Spleen (tissue), 11 donors: ENCODE results near the gene PTP4A2. TPM values are rescaled to one million over a fixed set of nuclear protein-coding genes. Genes with fewer than 3 reads are reported as not detected.

Experiments used
- DNase-seq: peaks from one replicate; pipeline ENCODE4 v3.0.0-alpha.2; 2020
- H3K27ac ChIP-seq, 8 donors: fragments of 200-600 bp; sonication (generic) in 7 of 8; 1 replicate in 4 of 8; 2 replicates in 4 of 8; pipeline versions ENCODE4 v1.5.0 to v1.8.0; 2016 to 2021; ENCODE audit warnings: inconsistent platforms in 4 of 8, mild to moderate bottlenecking in 4 of 8, moderate library complexity in 1 of 8
- H3K27me3 ChIP-seq, 7 donors: fragments of 200-600 bp; sonication (generic) in 6 of 7; replicated peaks in 1 of 7; 1 replicate in 4 of 7; 2 replicates in 3 of 7; pipeline versions ENCODE4 v1.5.0 to v1.8.0; 2016 to 2021; ENCODE audit warnings: inconsistent platforms in 3 of 7, mild to moderate bottlenecking in 1 of 7
- H3K36me3 ChIP-seq, 6 donors: fragments of 200-600 bp; sonication (generic) in 5 of 6; 1 replicate in 4 of 6; 2 replicates in 2 of 6; pipeline versions ENCODE4 v1.5.0 to v1.8.0; 2016 to 2021; ENCODE audit warnings: inconsistent platforms in 2 of 6
- H3K4me1 ChIP-seq, 6 donors: fragments of 200-600 bp; sonication (generic) in 5 of 6; 1 replicate in 3 of 6; 2 replicates in 3 of 6; pipeline versions ENCODE4 v1.5.0 to v1.8.0; 2016 to 2021; ENCODE audit warnings: inconsistent platforms in 3 of 6
- H3K4me3 ChIP-seq, 8 donors: fragments of 200-600 bp; sonication (generic) in 7 of 8; 1 replicate in 4 of 8; 2 replicates in 4 of 8; pipeline versions ENCODE4 v1.5.0 to v1.8.0; 2016 to 2021; ENCODE audit warnings: inconsistent platforms in 4 of 8, mild to moderate bottlenecking in 4 of 8, moderate library complexity in 2 of 8
- H3K9me3 ChIP-seq, 8 donors: fragments of 200-600 bp; sonication (generic) in 7 of 8; 1 replicate in 4 of 8; 2 replicates in 4 of 8; pipeline versions ENCODE4 v1.5.0 to v1.8.0; 2016 to 2021; ENCODE audit warnings: inconsistent platforms in 4 of 8
- CTCF ChIP-seq, 11 experiments: fragments of 200-600 bp in 7 of 11; fragments of 450-650 bp in 4 of 11; sonication (generic) in 4 of 11; IDR thresholded peaks in 8 of 11; conservative IDR thresholded peaks in 3 of 11; 1 replicate in 7 of 11; 2 replicates in 4 of 11; pipeline versions ENCODE4 v1.4.0 to v1.8.0; 2016 to 2021; ENCODE audit warnings: antibody characterized with exemption in 11 of 11, inconsistent platforms in 4 of 11, mild to moderate bottlenecking in 1 of 11
- POLR2A ChIP-seq, 3 donors: fragments of 450-650 bp; IDR thresholded peaks; one replicate each; pipeline ENCODE4 v1.5.1; 2017; ENCODE audit warnings: antibody characterized with exemption in 3 of 3, mild to moderate bottlenecking in 1 of 3
- POLR2AphosphoS5 ChIP-seq, 3 donors: sonication (generic); formaldehyde crosslinking; IDR thresholded peaks; one replicate each; pipeline ENCODE4 v1.5.1; 2017; ENCODE audit warnings: antibody characterized with exemption in 3 of 3
- WGBS, 5 donors: extraction: QIAGEN DNeasy Blood & Tissue Kit in 3 of 5; methylation state at CpG; one replicate each; pipeline versions ENCODE4 v1.1.5 to v1.1.7; 2013 to 2018; 5-methylcytosine and 5-hydroxymethylcytosine counted together
- intact Hi-C: fragments of 100-400 bp; cut with DNase I; formaldehyde crosslinking; loops from one replicate; pipeline ENCODE4 v1.15.0; 2023; ENCODE audit warnings: low total_unique reads
- polyA plus RNA-seq, 3 donors: library from polyadenylated mRNA; stranded (reverse); fragments of 200-250 nt; gene quantifications; one replicate each; pipeline ENCODE4 v1.2.1, GENCODE V29; 2013
- total RNA-seq, 7 donors: library from RNA; depleted of rRNA in 3 of 7; stranded (reverse); fragments of >200 nt in 3 of 7; fragmentation: NEBNext Ultra II Directional in 4 of 7; extraction: Animal tissue kit (Norgen Biotek cat#: 25700) in 4 of 7; gene quantifications; one replicate each; pipeline versions ENCODE4 v1.1.0 to v1.2.1, GENCODE V29; 2016 to 2021
- donor health status: healthy with polysubstance abuse.
- donor health status: DM: no; HTN: no; CAD: no; lungs with moderate emphysema.
- donor health status: DM: no; HTN: no; CAD: no.
- donor health status: Bipolar disorder and iron deficiency.
- donor health status: healthy.
- donor health status: DM: no; HTN: no; CAD: no.
- donor health status: DM: yes; HTN: yes; CAD: no.

PTP4A2 gene
- total and polyA plus RNA-seq, 10 donors, result 72.9 to 300 (median 246) TPM

DNA sequence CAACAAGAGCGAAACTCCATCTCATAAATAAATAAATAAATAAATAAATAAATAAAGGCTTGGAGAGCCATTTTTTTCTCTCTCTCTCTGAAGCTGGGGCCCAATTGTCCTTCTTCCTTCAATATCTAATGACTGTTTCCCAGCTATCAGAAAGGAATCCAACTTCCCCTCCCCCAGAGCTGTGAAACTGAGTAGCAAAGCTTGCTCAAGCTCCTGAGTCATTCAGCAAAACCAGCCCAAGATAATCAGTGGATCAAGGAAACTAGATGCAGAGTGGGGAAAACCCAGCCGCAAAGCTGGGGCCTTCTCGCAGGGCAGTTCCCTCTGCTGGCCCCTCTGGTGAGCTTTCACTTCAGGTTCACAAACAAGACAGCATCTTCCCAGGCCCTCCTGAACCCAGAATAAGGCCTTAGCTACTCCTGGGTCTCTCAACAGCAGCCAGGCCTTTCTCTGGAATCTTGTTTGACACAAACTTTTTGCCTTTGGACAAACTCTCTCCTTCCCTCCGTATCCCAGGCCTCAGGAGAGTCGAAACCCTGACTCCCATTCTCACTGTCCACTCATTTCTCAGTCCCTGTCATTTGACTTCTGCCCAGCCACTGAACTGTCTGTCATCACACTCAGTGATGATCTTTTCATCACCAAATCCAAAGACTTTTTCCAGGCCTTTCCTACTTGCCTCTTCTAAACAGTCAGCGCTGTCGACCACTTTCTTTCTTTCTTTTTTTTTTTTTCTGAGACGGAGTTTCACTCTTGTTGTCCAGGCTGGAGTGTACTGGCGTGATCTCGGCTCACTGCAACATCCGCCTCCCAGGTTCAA lies 18.0 kb upstream of the PTP4A2 start:
- Histone ChIP-seq H3K27ac (peak overlapping the region; percentile 37 to 95 (median 84)), H3K4me3 (peak overlapping the region in 1 of 8 donors; percentile 29), H3K4me1 (peaks cover 31 to 96% (median 63%) of the 10 kb centered on the region in 6 donors), H3K36me3 (no peaks in the 10 kb centered on the region), H3K27me3 (no peaks in the 10 kb centered on the region), H3K9me3 (no peaks in the 10 kb centered on the region)
- TF ChIP-seq CTCF (IDR thresholded peaks at IDR 0.05 in 8 of 11, conservative IDR thresholded peaks at IDR 0.05 in 3 of 11) (peak; percentile 17 to 67 (median 43)), POLR2A (IDR thresholded peaks at IDR 0.05) (no peak), POLR2AphosphoS5 (IDR thresholded peaks at IDR 0.05) (peak in 2 of 3 donors; percentile 54 to 81)
- intact Hi-C loops, result no loop called here
- 47 to 61% (median 52%) methylated on average over 10 to 11 of the region's 11 CpGs for WGBS, 5 donors
- DNase-seq, result peak; percentile 88

GRCh38 chr1:31954607-31955283 lies 16.6 kb upstream of the PTP4A2 start:
- Histone ChIP-seq H3K27me3 (no peaks in the 10 kb centered on the region), H3K4me1 (peaks cover 31 to 82% (median 54%) of the 10 kb centered on the region in 6 donors), H3K36me3 (no peaks in the 10 kb centered on the region), H3K4me3 (peak overlapping the region in 1 of 8 donors; percentile 29), H3K27ac (peak overlapping the region; percentile 37 to 95 (median 84)), H3K9me3 (no peaks in the 10 kb centered on the region)
- 21 to 43% (median 33%) methylated on average over 6 of the region's 6 CpGs for WGBS, 5 donors
- TF ChIP-seq CTCF (IDR thresholded peaks at IDR 0.05 in 8 of 11, conservative IDR thresholded peaks at IDR 0.05 in 3 of 11), result no peak
- peak in 2 of 3 donors; percentile 75 to 90 for TF ChIP-seq POLR2AphosphoS5 (IDR thresholded peaks at IDR 0.05)
- DNase-seq, result peak; percentile 89
- intact Hi-C loops, result no loop called here

DNA sequence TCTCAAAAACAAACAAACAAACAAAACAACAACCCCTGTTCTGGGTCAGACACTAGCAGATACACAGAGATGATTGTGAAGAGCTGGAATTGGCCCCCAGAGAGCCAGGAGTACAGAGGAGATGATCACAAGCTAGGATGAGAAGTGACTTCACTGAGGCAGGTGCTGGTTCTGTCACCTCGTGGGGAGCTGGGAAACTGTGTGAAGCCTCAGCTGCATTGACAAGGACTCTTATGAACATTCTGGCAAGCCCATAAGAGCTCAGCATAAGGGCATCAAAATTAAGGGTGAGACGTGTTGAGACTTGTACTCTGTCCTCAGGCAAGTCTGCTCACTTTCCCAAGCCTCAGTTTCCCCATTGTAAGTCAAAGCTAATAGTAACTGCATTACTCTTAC lies 14.7 kb upstream of the PTP4A2 start:
- H3K27ac ChIP-seq, result no peak overlapping the region
- 61 to 79% (median 73%) methylated on average over 2 of the region's 2 CpGs for whole genome bisulfite sequencing, 5 donors
- no peak for TF ChIP-seq CTCF (IDR thresholded peaks at IDR 0.05 in 8 of 11, conservative IDR thresholded peaks at IDR 0.05 in 3 of 11)
- TF ChIP-seq POLR2A (IDR thresholded peaks at IDR 0.05), result no peak
- no peak for TF ChIP-seq POLR2AphosphoS5 (IDR thresholded peaks at IDR 0.05)
- H3K36me3 ChIP-seq, result no peaks in the 10 kb centered on the region
- peaks cover 29 to 70% (median 41%) of the 10 kb centered on the region in 6 donors for H3K4me1 ChIP-seq
- no peak overlapping the region for H3K4me3 ChIP-seq
- no peak for DNase-seq
- no peaks in the 10 kb centered on the region for H3K9me3 ChIP-seq
- H3K27me3 ChIP-seq, result no peaks in the 10 kb centered on the region
- intact Hi-C loops, result no loop called here

GRCh38 chr1:31951276-31951675 lies 13.1 kb upstream of the PTP4A2 start:
- Histone ChIP-seq H3K36me3 (no peaks in the 10 kb centered on the region), H3K27me3 (no peaks in the 10 kb centered on the region), H3K4me3 (no peak overlapping the region), H3K9me3 (no peaks in the 10 kb centered on the region), H3K4me1 (peaks cover 21 to 62% (median 25%) of the 10 kb centered on the region in 6 donors), H3K27ac (no peak overlapping the region)
- 77 to 86% (median 81%) methylated on average over 4 of the region's 4 CpGs for WGBS, 5 donors
- no peak for DNase-seq
- intact Hi-C loops, result no loop called here
- no peak for TF ChIP-seq CTCF (IDR thresholded peaks at IDR 0.05 in 8 of 11, conservative IDR thresholded peaks at IDR 0.05 in 3 of 11)
